Skeletal muscle tissue (tissue), 4 donors: ENCODE measurements around the gene PIGW. TPM values are rescaled to one million over a fixed set of nuclear protein-coding genes. Genes with fewer than 3 reads are reported as not detected.
"Not testable (repeated sequence)": the region's sequence is repeated elsewhere in the genome, so short reads cannot be mapped to it uniquely, and the experiment has no call there.

Experiments
- H3K27ac ChIP-seq: one replicate; pipeline ENCODE4 v1.7.0; 2013; ENCODE audit warnings: mild to moderate bottlenecking, low read depth, low read length, inconsistent platforms
- H3K27me3 ChIP-seq, 3 donors: one replicate each; pipeline ENCODE4 v1.7.0; 2013; ENCODE audit warnings: low read length in 3 of 3; ENCODE audit not compliant: control insufficient read depth in 3 of 3, insufficient read depth in 3 of 3
- H3K36me3 ChIP-seq, 3 donors: one replicate each; pipeline ENCODE4 v1.7.0; 2013; ENCODE audit warnings: low read length in 3 of 3; ENCODE audit not compliant: control insufficient read depth in 3 of 3, insufficient read depth in 3 of 3
- H3K4me1 ChIP-seq, 3 donors: one replicate each; pipeline ENCODE4 v1.7.0; 2013; ENCODE audit warnings: low read length in 3 of 3, mild to moderate bottlenecking in 3 of 3; ENCODE audit not compliant: control insufficient read depth in 3 of 3, insufficient read depth in 3 of 3
- H3K4me3 ChIP-seq, 3 donors: one replicate each; pipeline ENCODE4 v1.7.0; 2013; ENCODE audit warnings: low read length in 3 of 3
- H3K9ac ChIP-seq, 3 donors: one replicate each; pipeline ENCODE4 v1.7.0; 2013; ENCODE audit warnings: low read length in 3 of 3, mild to moderate bottlenecking in 3 of 3, moderate library complexity in 2 of 3, low read depth in 1 of 3
- H3K9me3 ChIP-seq, 3 donors: one replicate each; pipeline ENCODE4 v1.7.0; 2013; ENCODE audit warnings: low read length in 3 of 3; ENCODE audit not compliant: control insufficient read depth in 3 of 3
- total RNA-seq: library from RNA; depleted of rRNA; stranded (reverse); fragments of >200 nt; gene quantifications from one replicate; pipeline ENCODE4 v1.2.3, GENCODE V29; 2014
- donor health status: Osteomylitis.

Gene PIGW
- total RNA-seq, 1 donor from 2014 or later, result 4.7 TPM

DNA sequence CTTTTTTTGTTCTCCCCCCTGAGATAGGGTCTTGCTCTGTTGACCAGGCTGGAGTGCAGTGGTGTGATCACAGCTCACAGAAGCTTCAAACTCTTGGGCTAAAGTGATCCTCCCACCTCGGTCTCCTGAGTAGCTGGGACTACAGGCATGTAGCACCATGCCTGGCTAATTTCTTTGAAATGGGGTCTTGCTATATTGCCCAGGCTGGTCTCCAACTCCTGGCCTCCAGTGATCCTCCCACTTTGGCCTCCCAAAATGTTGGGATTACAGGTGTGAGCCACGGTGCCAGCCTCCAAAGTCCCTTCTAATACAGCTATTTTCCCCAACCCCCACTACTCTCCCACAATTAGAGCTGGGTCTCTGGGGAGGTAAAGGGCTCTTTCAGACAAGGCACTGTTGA, 26.3 kb upstream of the PIGW start:
- not testable (repeated sequence) for H3K9me3 ChIP-seq, H3K27ac ChIP-seq, H3K9ac ChIP-seq, H3K4me3 ChIP-seq, H3K27me3 ChIP-seq, H3K4me1 ChIP-seq
- peaks cover 59 to 71% (median 64%) of the 10 kb centered on the region in 3 donors for H3K36me3 ChIP-seq

DNA sequence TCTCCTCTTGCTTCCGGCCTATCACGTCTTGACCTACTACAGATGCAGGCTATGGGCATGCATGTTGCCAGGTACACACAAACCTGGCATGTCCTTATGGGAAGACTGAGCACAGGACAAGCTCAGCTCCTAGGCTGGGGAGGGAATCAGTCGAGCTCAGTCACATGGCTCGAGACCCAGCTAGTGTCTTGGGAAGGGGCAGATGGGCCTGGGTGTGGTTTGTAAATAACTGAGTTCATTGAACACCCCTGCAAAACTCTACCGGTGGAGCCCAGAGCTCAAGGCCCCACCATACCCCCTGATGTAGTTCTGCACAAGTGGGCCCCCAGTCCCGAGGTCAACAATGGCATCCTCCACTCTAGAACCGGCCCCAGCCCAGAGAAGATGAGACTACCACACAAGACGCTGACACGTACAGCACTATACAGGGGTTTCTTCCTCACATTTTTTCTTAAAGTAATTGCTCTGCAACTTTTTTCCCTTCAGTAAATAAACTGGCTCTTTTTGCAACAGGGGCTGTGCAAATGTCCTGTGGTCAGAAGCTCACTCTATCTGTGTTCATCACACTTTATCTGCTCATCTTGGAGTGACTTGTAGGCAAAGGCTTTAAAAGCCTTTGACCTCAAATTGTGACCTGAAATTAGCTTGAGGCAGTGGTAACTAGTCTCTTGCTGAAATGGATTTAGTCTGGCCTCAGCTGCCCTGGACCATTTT, 25.4 kb upstream of the PIGW start:
- no peaks in the 10 kb centered on the region for H3K9me3 ChIP-seq
- peaks cover 55 to 69% (median 55%) of the 10 kb centered on the region in 3 donors for H3K36me3 ChIP-seq
- no peak overlapping the region for H3K27ac ChIP-seq
- H3K27me3 ChIP-seq, result no peaks in the 10 kb centered on the region
- no peaks in the 10 kb centered on the region for H3K4me1 ChIP-seq
- H3K9ac ChIP-seq, result no peak overlapping the region
- no peak overlapping the region for H3K4me3 ChIP-seq

DNA sequence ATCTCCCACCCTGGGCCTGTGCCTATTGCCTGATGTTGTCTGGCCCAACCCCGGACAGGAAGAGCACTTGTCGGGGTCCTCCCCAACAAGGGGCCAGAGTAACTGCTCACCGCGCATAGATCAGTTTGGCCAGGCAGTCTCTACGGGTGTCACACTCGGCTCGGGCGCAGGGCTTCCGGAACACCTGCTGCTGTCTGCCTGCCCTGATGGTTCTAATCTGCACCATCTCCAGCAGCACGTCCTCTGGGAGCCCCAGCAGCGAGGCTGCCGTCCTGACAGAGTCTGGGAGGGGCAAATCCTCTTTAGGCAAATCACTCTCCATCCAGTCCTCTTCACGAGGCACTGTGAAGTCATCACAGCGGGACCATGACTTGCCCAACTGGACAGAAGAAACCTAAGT, 24.2 kb upstream of the PIGW start:
- H3K27me3 ChIP-seq, result no peaks in the 10 kb centered on the region
- no peaks in the 10 kb centered on the region for H3K4me1 ChIP-seq
- no peak overlapping the region for H3K9ac ChIP-seq
- H3K36me3 ChIP-seq, result peaks cover 48 to 67% (median 56%) of the 10 kb centered on the region in 3 donors
- H3K27ac ChIP-seq, result no peak overlapping the region
- H3K9me3 ChIP-seq, result no peaks in the 10 kb centered on the region
- H3K4me3 ChIP-seq, result no peak overlapping the region

DNA sequence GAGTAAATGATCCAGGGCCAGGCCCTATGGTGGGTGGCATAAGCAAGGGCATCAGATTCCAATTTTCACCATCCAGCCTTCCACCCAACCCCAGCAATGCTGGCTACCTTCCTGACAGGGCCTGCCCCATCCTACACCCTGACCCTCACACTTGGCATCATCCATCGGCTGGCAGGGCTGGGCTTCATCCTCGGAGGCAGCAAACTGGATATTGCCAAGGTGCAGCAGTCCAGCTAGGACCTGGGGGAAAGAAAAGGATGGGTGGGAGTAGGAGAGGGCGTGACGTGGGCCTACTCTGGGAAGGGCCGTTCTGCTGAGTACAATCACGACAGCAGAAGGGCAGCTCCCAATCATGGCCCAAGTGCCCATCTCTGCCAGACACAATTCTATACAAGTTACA, 23.6 kb upstream of the PIGW start:
- Histone ChIP-seq H3K4me1 (no peaks in the 10 kb centered on the region), H3K9me3 (no peaks in the 10 kb centered on the region), H3K27ac (no peak overlapping the region), H3K4me3 (no peak overlapping the region), H3K27me3 (no peaks in the 10 kb centered on the region), H3K9ac (no peak overlapping the region), H3K36me3 (peaks cover 42 to 67% (median 58%) of the 10 kb centered on the region in 3 donors)

DNA sequence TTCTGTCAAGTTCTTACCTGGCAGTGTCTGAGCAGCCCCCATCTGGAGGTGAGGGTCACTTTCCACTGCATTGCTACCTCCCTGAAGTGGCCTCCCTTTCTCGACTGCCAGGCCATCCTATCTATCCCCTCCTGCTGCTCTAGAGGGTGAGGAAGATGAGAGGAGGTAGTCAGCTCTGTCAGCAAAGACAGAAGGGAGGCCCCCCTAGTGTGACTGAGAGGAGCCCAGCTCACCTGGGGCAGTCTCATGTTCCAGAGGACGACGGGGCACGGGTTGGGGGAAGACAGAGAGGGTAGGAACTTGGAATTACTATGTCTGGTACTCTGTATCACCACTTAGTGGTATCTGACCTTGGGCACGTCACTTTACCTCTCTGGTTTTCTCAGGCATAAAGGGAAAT, 22.1 kb upstream of the PIGW start:
- no peak overlapping the region for H3K9ac ChIP-seq
- no peaks in the 10 kb centered on the region for H3K27me3 ChIP-seq
- peaks cover 34 to 54% (median 46%) of the 10 kb centered on the region in 3 donors for H3K36me3 ChIP-seq
- no peaks in the 10 kb centered on the region for H3K9me3 ChIP-seq
- no peaks in the 10 kb centered on the region for H3K4me1 ChIP-seq
- H3K27ac ChIP-seq, result no peak overlapping the region
- no peak overlapping the region for H3K4me3 ChIP-seq

DNA sequence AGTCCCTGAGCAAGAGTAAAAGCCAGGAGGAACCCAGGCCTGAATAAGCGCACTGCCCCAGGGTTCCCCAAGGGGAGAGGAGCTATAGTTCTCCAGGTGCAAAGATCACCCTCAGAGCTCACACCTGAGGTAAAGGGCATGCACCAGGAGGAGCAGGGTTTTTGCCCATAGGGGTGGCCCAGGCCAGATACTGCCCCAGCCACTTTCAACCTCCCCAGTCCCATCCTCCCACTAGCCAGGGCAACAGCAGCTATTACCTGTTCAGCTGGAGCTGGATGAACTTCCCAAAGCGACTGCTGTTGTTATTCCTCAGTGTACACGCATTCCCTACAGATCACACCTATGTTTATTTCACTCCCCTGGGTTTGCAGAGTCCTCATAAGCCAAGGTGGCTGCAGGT, 19.9 kb upstream of the PIGW start:
- Histone ChIP-seq H3K36me3 (peaks cover 27 to 38% (median 37%) of the 10 kb centered on the region in 3 donors), H3K27ac (no peak overlapping the region), H3K27me3 (no peaks in the 10 kb centered on the region), H3K4me1 (no peaks in the 10 kb centered on the region), H3K9me3 (no peaks in the 10 kb centered on the region), H3K9ac (no peak overlapping the region), H3K4me3 (no peak overlapping the region)

DNA sequence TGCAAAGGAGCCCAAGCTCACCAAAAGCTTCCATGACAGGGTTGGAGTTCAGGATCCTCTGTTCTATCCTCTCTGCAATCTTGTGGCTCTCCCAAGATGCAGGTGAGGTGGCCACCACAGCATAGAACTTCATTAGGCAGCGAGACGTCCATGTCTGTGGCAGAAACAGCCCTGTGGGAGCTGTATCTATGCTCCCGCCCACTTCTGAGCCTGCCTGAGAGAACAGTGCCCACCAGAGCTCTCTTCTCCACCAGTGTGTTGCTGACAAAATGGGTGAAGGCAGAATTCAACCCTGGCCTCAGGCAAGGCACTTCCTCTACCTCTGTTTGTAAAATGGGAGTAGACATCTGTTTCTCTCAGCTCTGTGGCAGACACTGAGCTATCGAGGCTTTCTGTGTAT, 18.9 kb upstream of the PIGW start:
- no peak overlapping the region for H3K4me3 ChIP-seq
- no peaks in the 10 kb centered on the region for H3K27me3 ChIP-seq
- no peaks in the 10 kb centered on the region for H3K4me1 ChIP-seq
- H3K9ac ChIP-seq, result no peak overlapping the region
- H3K36me3 ChIP-seq, result peaks cover 18 to 28% (median 28%) of the 10 kb centered on the region in 3 donors
- H3K9me3 ChIP-seq, result no peaks in the 10 kb centered on the region
- H3K27ac ChIP-seq, result no peak overlapping the region

DNA sequence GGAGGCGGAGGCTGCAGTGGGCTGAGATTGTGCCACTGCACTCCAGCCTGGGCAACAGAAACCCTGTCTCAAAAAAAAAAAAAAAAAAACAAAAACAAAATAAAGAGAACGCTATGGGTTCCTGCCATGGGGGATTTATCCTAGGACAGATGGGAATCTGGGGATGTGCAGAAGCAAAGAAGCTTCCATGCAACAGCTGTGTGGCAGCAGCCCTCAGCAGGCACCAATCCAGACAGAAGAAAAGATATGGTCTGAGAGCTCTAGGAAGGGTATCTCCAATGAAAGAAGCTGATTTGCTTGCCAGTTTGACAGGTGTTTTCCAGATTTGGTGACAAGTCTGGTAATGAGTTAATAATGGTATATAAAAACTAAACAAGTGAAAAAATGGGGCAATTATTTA, 11.7 kb upstream of the PIGW start:
- no peak overlapping the region for H3K9ac ChIP-seq
- H3K4me3 ChIP-seq, result no peak overlapping the region
- H3K36me3 ChIP-seq, result peaks cover 35 to 38% (median 38%) of the 10 kb centered on the region in 3 donors

DNA sequence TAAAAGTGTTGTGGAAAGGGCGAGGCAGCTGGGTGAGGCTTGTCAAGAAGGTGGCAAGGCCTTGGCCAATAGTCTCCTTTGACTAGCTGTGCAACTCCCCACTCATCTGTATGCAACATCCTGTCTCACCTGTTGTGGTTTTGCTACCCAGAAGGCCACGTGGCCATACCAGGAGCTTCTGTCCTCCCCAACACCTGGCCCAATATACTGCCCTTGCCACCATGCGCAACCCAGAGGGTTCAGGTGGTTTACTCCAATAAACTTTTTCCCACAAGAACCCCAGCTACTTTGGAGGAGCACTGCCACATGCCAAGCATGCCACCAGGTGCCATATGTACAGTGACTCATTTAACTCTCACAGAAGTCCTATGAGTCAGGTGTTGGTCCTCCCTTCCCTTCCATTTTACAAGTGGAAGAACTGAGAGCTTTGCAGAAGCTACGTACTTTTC, 10.3 kb upstream of the PIGW start:
- H3K27ac ChIP-seq, result no peak overlapping the region
- no peaks in the 10 kb centered on the region for H3K27me3 ChIP-seq
- peaks cover 35 to 41% (median 40%) of the 10 kb centered on the region in 3 donors for H3K36me3 ChIP-seq
- no peaks in the 10 kb centered on the region for H3K4me1 ChIP-seq
- H3K9ac ChIP-seq, result no peak overlapping the region
- no peak overlapping the region for H3K4me3 ChIP-seq
- no peaks in the 10 kb centered on the region for H3K9me3 ChIP-seq

More for the DNA sequence above, 11.7 kb upstream of the PIGW start:
- no peak overlapping the region for H3K27ac ChIP-seq
- H3K4me1 ChIP-seq, result no peaks in the 10 kb centered on the region
- H3K27me3 ChIP-seq, result no peaks in the 10 kb centered on the region
- H3K9me3 ChIP-seq, result no peaks in the 10 kb centered on the region

DNA sequence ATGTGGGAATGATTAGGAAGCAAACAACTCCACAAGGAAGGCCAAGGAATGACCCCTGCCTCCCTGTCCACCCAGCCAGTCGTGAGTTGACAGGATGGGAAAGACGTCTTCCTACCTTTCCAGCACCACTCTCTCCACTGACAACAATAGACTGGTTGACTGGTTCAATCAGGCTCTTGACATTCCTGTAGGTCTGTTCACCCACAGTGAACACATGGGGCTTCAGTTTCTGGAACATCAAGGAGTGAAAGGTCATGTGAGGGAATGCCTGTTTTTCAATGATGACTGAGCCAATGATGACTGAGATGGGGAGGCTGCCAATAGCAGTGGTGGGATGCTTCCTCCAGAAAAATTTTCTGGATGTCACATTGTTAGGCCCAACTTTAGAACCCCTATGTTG, 9.7 kb upstream of the PIGW start:
- no peak overlapping the region for H3K4me3 ChIP-seq
- H3K27me3 ChIP-seq, result no peaks in the 10 kb centered on the region
- no peak overlapping the region for H3K9ac ChIP-seq
- no peaks in the 10 kb centered on the region for H3K9me3 ChIP-seq
- peaks cover 38 to 44% (median 40%) of the 10 kb centered on the region in 3 donors for H3K36me3 ChIP-seq
- H3K27ac ChIP-seq, result no peak overlapping the region
- H3K4me1 ChIP-seq, result no peaks in the 10 kb centered on the region
